H7 (cell line): ENCODE data around the gene GPALPP1. TPM values are rescaled to one million over a fixed set of nuclear protein-coding genes. Genes with fewer than 3 reads are reported as not detected.
"Not testable (repeated sequence)": the region's sequence is repeated elsewhere in the genome, so short reads cannot be mapped to it uniquely, and the experiment has no call there.

Source experiments
- DNase-seq: peaks from one replicate; pipeline ENCODE4 v3.0.0; 2012
- H3K27me3 ChIP-seq: 2 replicates; pipeline ENCODE4 v1.6.0; 2011; ENCODE audit warnings: mild to moderate bottlenecking, low read length; ENCODE audit not compliant: control insufficient read depth, insufficient read depth
- H3K36me3 ChIP-seq: replicated peaks from 2 replicates; pipeline ENCODE4 v1.5.1; 2011; ENCODE audit warnings: low read length; ENCODE audit not compliant: control insufficient read depth, insufficient read depth
- H3K4me3 ChIP-seq: 2 replicates; pipeline ENCODE4 v1.5.1; 2011; ENCODE audit warnings: low read depth, mild to moderate bottlenecking, control low read depth, low read length, moderate library complexity; ENCODE audit not compliant: insufficient read depth
- total RNA-seq: library from RNA; depleted of rRNA; stranded (reverse); fragments of >200 nt; shearing (Covaris generic); gene quantifications from 2 replicates; pipeline ENCODE4 v1.2.3, GENCODE V29; 2014; rRNA removed

The GPALPP1 gene
- 25.7 and 28.7 TPM in 2 replicates for total RNA-seq

GRCh38 chr13:44989071-44989889, at the start of gene GPALPP1, which contains the start of gene NUFIP1:
Gene GPALPP1, plus strand, starts transcription at chr13:44989538. Its CDS starts 117 bp downstream, at chr13:44989655.
Gene NUFIP1, minus strand, starts transcription at chr13:44989471. Its CDS starts 35 bp downstream, at chr13:44989436.
- peak; percentile 91 for DNase-seq
- Histone ChIP-seq H3K27me3 (no peaks in the 10 kb centered on the region), H3K36me3 (peaks cover 4% of the 10 kb centered on the region), H3K4me3 (peak within 1 kb of the TSS; percentile 95)

- not testable (repeated sequence) for H3K36me3 ChIP-seq, H3K4me3 ChIP-seq, DNase-seq, H3K27me3 ChIP-seq
Measured at GRCh38 chr13:44943411-44943810, 45.9 kb upstream of the GPALPP1 start.

- Histone ChIP-seq H3K4me3 (no peak overlapping the region), H3K27me3 (no peaks in the 10 kb centered on the region), H3K36me3 (no peaks in the 10 kb centered on the region; the same call in 1 of the 2 replicates)
- DNase-seq = no peak
Measured at GRCh38 chr13:44951184-44951583, 38.2 kb upstream of the GPALPP1 start.

GRCh38 chr13:44952671-44953070, 36.7 kb upstream of the GPALPP1 start:
- no peak for DNase-seq
- H3K27me3 ChIP-seq = no peaks in the 10 kb centered on the region
- H3K36me3 ChIP-seq = no peaks in the 10 kb centered on the region; the same call in 1 of the 2 replicates
- H3K4me3 ChIP-seq = no peak overlapping the region

- no peak overlapping the region for H3K4me3 ChIP-seq
- DNase-seq = no peak
- H3K36me3 ChIP-seq = peaks cover under 1% of the 10 kb centered on the region
- no peaks in the 10 kb centered on the region for H3K27me3 ChIP-seq
Measured at GRCh38 chr13:44954224-44954623, 35.1 kb upstream of the GPALPP1 start.

GRCh38 chr13:44955406-44955805, 33.9 kb upstream of the GPALPP1 start:
- no peaks in the 10 kb centered on the region for H3K27me3 ChIP-seq
- DNase-seq = no peak
- peaks cover 1% of the 10 kb centered on the region for H3K36me3 ChIP-seq
- no peak overlapping the region for H3K4me3 ChIP-seq

- H3K4me3 ChIP-seq = no peak overlapping the region
- H3K36me3 ChIP-seq = peaks cover 12% of the 10 kb centered on the region
- DNase-seq = no peak
- H3K27me3 ChIP-seq = no peaks in the 10 kb centered on the region
Measured at GRCh38 chr13:44961997-44962396, 27.3 kb upstream of the GPALPP1 start.

GRCh38 chr13:44967704-44968433, 21.5 kb upstream of the GPALPP1 start:
- H3K4me3 ChIP-seq = no peak overlapping the region
- peaks cover 10% of the 10 kb centered on the region for H3K36me3 ChIP-seq
- DNase-seq = no peak
- no peaks in the 10 kb centered on the region for H3K27me3 ChIP-seq

GRCh38 chr13:44968434-44968815, 20.9 kb upstream of the GPALPP1 start:
- Histone ChIP-seq H3K4me3 (no peak overlapping the region), H3K27me3 (no peaks in the 10 kb centered on the region), H3K36me3 (peaks cover 10% of the 10 kb centered on the region)
- DNase-seq = no peak

GRCh38 chr13:44969551-44970484, 19.5 kb upstream of the GPALPP1 start:
- H3K36me3 ChIP-seq = peaks cover 5% of the 10 kb centered on the region
- DNase-seq = peak; percentile 49
- no peak overlapping the region for H3K4me3 ChIP-seq
- no peaks in the 10 kb centered on the region for H3K27me3 ChIP-seq

GRCh38 chr13:44971656-44972595, 17.4 kb upstream of the GPALPP1 start:
- peaks cover 6% of the 10 kb centered on the region for H3K36me3 ChIP-seq
- H3K4me3 ChIP-seq = no peak overlapping the region
- no peak for DNase-seq
- H3K27me3 ChIP-seq = no peaks in the 10 kb centered on the region

GRCh38 chr13:44972956-44973581, 16.3 kb upstream of the GPALPP1 start:
- H3K27me3 ChIP-seq = no peaks in the 10 kb centered on the region
- peaks cover 8% of the 10 kb centered on the region for H3K36me3 ChIP-seq
- no peak overlapping the region for H3K4me3 ChIP-seq
- DNase-seq = no peak
